ENCODE results near the gene DSP. TPM values are rescaled to one million over a fixed set of nuclear protein-coding genes. Genes with fewer than 3 reads are reported as not detected.

Gene DSP
- total and polyA plus RNA-seq, 8 donors = 12.0 to 125 (median 80.6) TPM

GRCh38 chr6:7557652-7558051 is 16.2 kb downstream of the DSP start:
- no peak for DNase-seq
- intact Hi-C loops (cut with DNase I; ENCODE audit: low total_unique reads) = no loop called here
- H3K27me3 ChIP-seq = peaks cover 0 to 7% (median 0%) of the 10 kb centered on the region in 3 donors
- H3K4me3 ChIP-seq = no peak overlapping the region
- peaks cover 4 to 40% (median 22%) of the 10 kb centered on the region in 4 donors for H3K36me3 ChIP-seq
- peaks cover 0 to 20% (median 14%) of the 10 kb centered on the region in 4 donors for H3K4me1 ChIP-seq
- TF ChIP-seq POLR2A (IDR thresholded peaks at IDR 0.05) = no peak
- no peak for TF ChIP-seq CTCF (IDR thresholded peaks at IDR 0.05)
- no peak overlapping the region for H3K27ac ChIP-seq
- WGBS, 5 donors = 79 to 87% (median 81%) methylated on average over 2 of the region's 2 CpGs
- H3K9me3 ChIP-seq = no peaks in the 10 kb centered on the region

GRCh38 chr6:7558781-7559180 is 17.3 kb downstream of the DSP start:
- Histone ChIP-seq H3K27ac (no peak overlapping the region), H3K4me1 (peaks cover 0 to 14% (median 10%) of the 10 kb centered on the region in 4 donors), H3K4me3 (no peak overlapping the region), H3K36me3 (peaks cover 4 to 51% (median 30%) of the 10 kb centered on the region in 4 donors), H3K27me3 (peaks cover 0 to 5% (median 0%) of the 10 kb centered on the region in 3 donors), H3K9me3 (no peaks in the 10 kb centered on the region)
- intact Hi-C loops (cut with DNase I; ENCODE audit: low total_unique reads) = no loop called here
- DNase-seq = no peak
- no peak for TF ChIP-seq CTCF (IDR thresholded peaks at IDR 0.05)
- TF ChIP-seq POLR2AphosphoS5 (IDR thresholded peaks at IDR 0.05) = no peak
- no peak for TF ChIP-seq EP300 (IDR thresholded peaks at IDR 0.05)
- TF ChIP-seq POLR2A (IDR thresholded peaks at IDR 0.05) = no peak
- 76 to 91% (median 87%) methylated on average over 4 of the region's 4 CpGs for WGBS, 5 donors

- H3K27ac ChIP-seq = peak overlapping the region in 2 of 5 donors; percentile 32 to 77
- WGBS, 5 donors = 78 to 92% (median 87%) methylated on average over 6 of the region's 6 CpGs
- H3K27me3 ChIP-seq = peaks cover 0 to 5% (median 0%) of the 10 kb centered on the region in 3 donors
Measured at GRCh38 chr6:7559196-7559595, 17.7 kb downstream of the DSP start.

GRCh38 chr6:7559651-7560385 is 18.3 kb downstream of the DSP start:
- Histone ChIP-seq H3K9me3 (no peaks in the 10 kb centered on the region), H3K36me3 (peaks cover 4 to 54% (median 34%) of the 10 kb centered on the region in 4 donors), H3K27me3 (peaks cover 0 to 5% (median 0%) of the 10 kb centered on the region in 3 donors), H3K4me3 (no peak overlapping the region), H3K4me1 (peaks cover 0 to 13% (median 8%) of the 10 kb centered on the region in 4 donors), H3K27ac (peak overlapping the region in 1 of 5 donors; percentile 77)
- TF ChIP-seq EP300 (IDR thresholded peaks at IDR 0.05) (no peak), POLR2A (IDR thresholded peaks at IDR 0.05) (no peak), CTCF (IDR thresholded peaks at IDR 0.05) (no peak), POLR2AphosphoS5 (IDR thresholded peaks at IDR 0.05) (no peak)
- intact Hi-C loops (cut with DNase I; ENCODE audit: low total_unique reads) = loop anchor here (10.0 kb wide), 1 partner anchor 145 kb away; no protein-coding TSS in a partner anchor
- WGBS, 5 donors = 46 to 60% (median 56%) methylated on average over 2 of the region's 2 CpGs
- DNase-seq = peak in 1 of 2 donors; percentile 58

More at GRCh38 chr6:7559196-7559595, 17.7 kb downstream of the DSP start:
- H3K4me1 ChIP-seq = peaks cover 0 to 13% (median 8%) of the 10 kb centered on the region in 4 donors
- no peak for TF ChIP-seq CTCF (IDR thresholded peaks at IDR 0.05)
- TF ChIP-seq EP300 (IDR thresholded peaks at IDR 0.05) = no peak
- TF ChIP-seq POLR2A (IDR thresholded peaks at IDR 0.05) = no peak
- TF ChIP-seq POLR2AphosphoS5 (IDR thresholded peaks at IDR 0.05) = no peak
- no peak for DNase-seq
- H3K9me3 ChIP-seq = no peaks in the 10 kb centered on the region
- peaks cover 4 to 54% (median 33%) of the 10 kb centered on the region in 4 donors for H3K36me3 ChIP-seq
- intact Hi-C loops (cut with DNase I; ENCODE audit: low total_unique reads) = no loop called here
- H3K4me3 ChIP-seq = no peak overlapping the region

Measured in stomach (tissue), 9 donors.